HEK293 (cell line): ENCODE data around the gene DDR2.

Experiments
- CTCF ChIA-PET: fragments of 350-600 bp; formaldehyde crosslinking; extraction: SDS; loops from one replicate; lab custom pipeline; 2021; ENCODE audit warnings: antibody characterized with exemption; lab: Yijun Ruan, JAX
- POLR2A ChIA-PET: fragments of 300-600 bp; formaldehyde crosslinking; extraction: SDS; loops from one replicate; lab custom pipeline; 2020; ENCODE audit warnings: antibody characterized with exemption, inconsistent platforms; lab: Yijun Ruan, JAX
- H3K27ac ChIP-seq: fragments of 200-500 bp; sonication (Bioruptor generic); 2 replicates; pipeline ENCODE4 v1.5.1; 2014; ENCODE audit warnings: low read depth, low read length, control low read depth, inconsistent platforms; ENCODE audit errors: extremely low read depth
- H3K36me3 ChIP-seq, 2 experiments: fragments of 200-500 bp in 1 of 2; sonication (Bioruptor generic) in 1 of 2; 1 replicate in 1 of 2; 2 replicates in 1 of 2; pipeline ENCODE4 v1.5.1; 2014 to 2017; ENCODE audit warnings: inconsistent platforms in 2 of 2, low read length in 2 of 2; ENCODE audit not compliant: control insufficient read depth in 2 of 2, insufficient read depth in 1 of 2
- H3K4me1 ChIP-seq: fragments of 200-500 bp; sonication (Bioruptor generic); 2 replicates; pipeline ENCODE4 v1.5.1; 2014; ENCODE audit warnings: mild to moderate bottlenecking, low read length, inconsistent platforms; ENCODE audit not compliant: control insufficient read depth, insufficient read depth
- H3K4me3 ChIP-seq: 2 replicates; pipeline ENCODE4 v1.5.1; 2011; ENCODE audit warnings: low read depth, mild to moderate bottlenecking, control low read depth, low read length, moderate library complexity
- H3K9me3 ChIP-seq: fragments of 200-500 bp; sonication (Bioruptor generic); 2 replicates; pipeline ENCODE4 v1.5.1; 2014; ENCODE audit warnings: low read depth, low read length, inconsistent platforms; ENCODE audit not compliant: control insufficient read depth, insufficient read depth
- BCL11B ChIP-seq: fragments of 450-650 bp; formaldehyde crosslinking; IDR thresholded peaks from 2 replicates; pipeline ENCODE4 v1.5.1; 2016; ENCODE audit warnings: low read depth, missing biosample characterization, missing genetic modification characterization
- ELK4 ChIP-seq: IDR thresholded peaks from 2 replicates; pipeline ENCODE4 v1.6.1; 2011; ENCODE audit warnings: mild to moderate bottlenecking, low read depth, low read length, borderline replicate concordance
- KLF1 ChIP-seq: fragments of 450-650 bp; formaldehyde crosslinking; IDR thresholded peaks from 2 replicates; pipeline ENCODE4 v1.5.1; 2016; ENCODE audit warnings: missing biosample characterization, missing genetic modification characterization
- KLF10 ChIP-seq: fragments of 450-650 bp; IDR thresholded peaks from 2 replicates; pipeline ENCODE4 v1.5.1; 2018; ENCODE audit warnings: missing biosample characterization, mild to moderate bottlenecking, missing genetic modification characterization
- KLF9 ChIP-seq: fragments of 450-650 bp; formaldehyde crosslinking; IDR thresholded peaks from 2 replicates; pipeline ENCODE4 v1.5.1; 2016; ENCODE audit warnings: missing biosample characterization, missing genetic modification characterization, low read depth
- MYNN ChIP-seq: fragments of 450-650 bp; formaldehyde crosslinking; IDR thresholded peaks from 2 replicates; pipeline ENCODE4 v1.5.1; 2016; ENCODE audit warnings: missing biosample characterization, missing genetic modification characterization, borderline replicate concordance
- OVOL3 ChIP-seq: fragments of 450-650 bp; formaldehyde crosslinking; IDR thresholded peaks from 2 replicates; pipeline ENCODE4 v1.5.1; 2016; ENCODE audit warnings: missing biosample characterization, missing genetic modification characterization
- PRDM1 ChIP-seq: fragments of 450-650 bp; formaldehyde crosslinking; IDR thresholded peaks from 2 replicates; pipeline ENCODE4; 2016; ENCODE audit warnings: missing biosample characterization, missing genetic modification characterization
- REPIN1 ChIP-seq: fragments of 450-650 bp; formaldehyde crosslinking; IDR thresholded peaks from 2 replicates; pipeline ENCODE4 v1.5.1; 2017; ENCODE audit warnings: missing biosample characterization, missing genetic modification characterization, low read depth
- REST ChIP-seq: fragments of 450-650 bp; formaldehyde crosslinking; IDR thresholded peaks from 2 replicates; pipeline ENCODE4 v1.5.1; 2016; ENCODE audit warnings: missing biosample characterization, missing genetic modification characterization
- ZNF155 ChIP-seq: fragments of 450-650 bp; formaldehyde crosslinking; IDR thresholded peaks from 2 replicates; pipeline ENCODE4 v1.5.1; 2016; ENCODE audit warnings: missing biosample characterization, missing genetic modification characterization
- ZNF362 ChIP-seq: fragments of 450-650 bp; formaldehyde crosslinking; IDR thresholded peaks from 2 replicates; pipeline ENCODE4 v1.5.1; 2016; ENCODE audit warnings: missing biosample characterization, missing genetic modification characterization
- ZNF596 ChIP-seq: fragments of 450-650 bp; IDR thresholded peaks from 2 replicates; pipeline ENCODE4 v1.5.0; 2018; ENCODE audit warnings: missing biosample characterization, mild to moderate bottlenecking, missing genetic modification characterization, moderate library complexity
- ZNF626 ChIP-seq: fragments of 450-650 bp; sonication (Bioruptor Pico); formaldehyde crosslinking; IDR thresholded peaks from 2 replicates; pipeline ENCODE4 v1.5.1; 2018; ENCODE audit warnings: missing biosample characterization, missing genetic modification characterization, inconsistent platforms
- ZNF645 ChIP-seq: fragments of 450-650 bp; formaldehyde crosslinking; IDR thresholded peaks from 2 replicates; pipeline ENCODE4; 2016; ENCODE audit warnings: missing biosample characterization, missing genetic modification characterization
- ZNF658 ChIP-seq: fragments of 450-650 bp; formaldehyde crosslinking; IDR thresholded peaks from 2 replicates; pipeline ENCODE4; 2016; ENCODE audit warnings: missing biosample characterization, missing genetic modification characterization
- ZNF692 ChIP-seq: fragments of 450-650 bp; formaldehyde crosslinking; IDR thresholded peaks from 2 replicates; pipeline ENCODE4 v1.5.1; 2016; ENCODE audit warnings: missing biosample characterization, missing genetic modification characterization
- ZNF843 ChIP-seq: fragments of 450-650 bp; formaldehyde crosslinking; IDR thresholded peaks from 2 replicates; pipeline ENCODE4 v1.5.1; 2016; ENCODE audit warnings: missing biosample characterization, missing genetic modification characterization

DDR2 gene

GRCh38 chr1:162635418-162635817 lies 3.2 kb downstream of the DDR2 start:
- POLR2A ChIA-PET, result no interaction called here
- TF ChIP-seq KLF1 (tag by site-specific recombination) (no peak), KLF9 (tag by site-specific recombination) (no peak), ZNF362 (tag by site-specific recombination) (no peak), REPIN1 (tag by site-specific recombination) (no peak), ZNF596 (no peak), REST (tag by site-specific recombination) (no peak), MYNN (tag by site-specific recombination) (no peak)
- H3K4me1 ChIP-seq, result peaks cover 2% of the 10 kb centered on the region; the same call in 1 of the 2 replicates
- no peaks in the 10 kb centered on the region for H3K9me3 ChIP-seq
- H3K27ac ChIP-seq, result no peak overlapping the region
- CTCF ChIA-PET, result no interaction called here
- no peaks in the 10 kb centered on the region for H3K36me3 ChIP-seq
- H3K4me3 ChIP-seq, result no peak overlapping the region

GRCh38 chr1:162639718-162640117 lies 7.5 kb downstream of the DDR2 start:
- ChIA-PET CTCF (interaction anchor here (1.2 kb wide), 1 partner anchor 11 kb away, joined by 3 read pairs; no protein-coding TSS in a partner anchor), POLR2A (no interaction called here)
- Histone ChIP-seq H3K27ac (no peak overlapping the region), H3K4me3 (no peak overlapping the region), H3K36me3 (no peaks in the 10 kb centered on the region), H3K4me1 (no peaks in the 10 kb centered on the region), H3K9me3 (no peaks in the 10 kb centered on the region)
- TF ChIP-seq ZNF626 (tag by site-specific recombination) (no peak), PRDM1 (tag by site-specific recombination) (no peak), ZNF645 (no peak), ZNF658 (tag by site-specific recombination) (no peak), ZNF155 (tag by site-specific recombination) (no peak), ELK4 (no peak), ZNF843 (tag by site-specific recombination) (no peak), OVOL3 (tag by site-specific recombination) (no peak), BCL11B (tag by site-specific recombination) (no peak), KLF10 (tag by site-specific recombination) (no peak), ZNF692 (no peak)
